GM23338 (cell line): Measurements from ENCODE around the gene RAC2. TPM values are rescaled to one million over a fixed set of nuclear protein-coding genes. Genes with fewer than 3 reads are reported as not detected.

Source experiments
- ATAC-seq: fragments of 200-7000 bp; cut with Tn5 transposase; 3 replicates; pipeline ENCODE4 v1.9.1; 2020
- DNase-seq: peaks from one replicate; pipeline ENCODE4 v3.0.0-alpha.2; 2015; ENCODE audit warnings: low spot score
- H2AFZ ChIP-seq: fragments of 200-600 bp; sonication (generic); 2 replicates; pipeline ENCODE4 v1.8.0; 2016; ENCODE audit warnings: antibody characterized with exemption, mild to moderate bottlenecking, moderate library complexity
- H3F3A ChIP-seq: fragments of 200-600 bp; sonication (generic); replicated peaks from 2 replicates; pipeline ENCODE4 v1.8.0; 2017; ENCODE audit warnings: antibody characterized with exemption, mixed run types, low read depth
- H3K27ac ChIP-seq: fragments of 200-600 bp; sonication (generic); 2 replicates; pipeline ENCODE4 v1.6.1; 2016; ENCODE audit warnings: low read depth
- H3K27me3 ChIP-seq: fragments of 200-600 bp; sonication (generic); 2 replicates; pipeline ENCODE4 v1.8.0; 2016; ENCODE audit warnings: mild to moderate bottlenecking, mixed run types, moderate library complexity; ENCODE audit not compliant: insufficient read depth
- H3K36me3 ChIP-seq: fragments of 200-600 bp; sonication (generic); 2 replicates; pipeline ENCODE4 v1.8.0; 2016; ENCODE audit warnings: mild to moderate bottlenecking; ENCODE audit not compliant: insufficient read depth
- H3K4me1 ChIP-seq: fragments of 200-600 bp; sonication (generic); 2 replicates; pipeline ENCODE4 v1.8.0; 2016; ENCODE audit warnings: mild to moderate bottlenecking, moderate library complexity; ENCODE audit not compliant: insufficient read depth
- H3K4me2 ChIP-seq: fragments of 200-600 bp; sonication (generic); 2 replicates; pipeline ENCODE4 v1.7.1; 2017; ENCODE audit warnings: mixed run types
- H3K4me3 ChIP-seq: fragments of 200-600 bp; sonication (generic); 2 replicates; pipeline ENCODE4 v1.6.1; 2016; ENCODE audit warnings: mixed run types
- H3K79me2 ChIP-seq: fragments of 200-600 bp; sonication (generic); replicated peaks from 2 replicates; pipeline ENCODE4 v1.8.0; 2017; ENCODE audit warnings: mild to moderate bottlenecking; ENCODE audit not compliant: insufficient read depth
- H3K9me2 ChIP-seq: fragments of 200-600 bp; sonication (generic); 2 replicates; pipeline ENCODE4 v1.8.0; 2017; ENCODE audit not compliant: insufficient read depth
- H4K20me1 ChIP-seq: fragments of 200-600 bp; sonication (generic); replicated peaks from 2 replicates; pipeline ENCODE4 v1.8.0; 2017; ENCODE audit warnings: mild to moderate bottlenecking; ENCODE audit not compliant: insufficient read depth
- H3K27ac Mint-ChIP-seq: 2 replicates; pipeline ENCODE4 v1.8.0; 2020; ENCODE audit warnings: inconsistent platforms, mild to moderate bottlenecking, moderate library complexity, mixed read lengths
- H3K27me3 Mint-ChIP-seq: 3 replicates; pipeline ENCODE4 v1.8.0; 2022; ENCODE audit warnings: low read depth, mild to moderate bottlenecking, moderate library complexity, mixed read lengths, inconsistent platforms; ENCODE audit not compliant: insufficient read depth, poor library complexity
- H3K36me3 Mint-ChIP-seq: 3 replicates; pipeline ENCODE4 v1.8.0; 2021; ENCODE audit warnings: low read depth, mild to moderate bottlenecking, inconsistent platforms, moderate library complexity, mixed read lengths
- H3K4me1 Mint-ChIP-seq: 3 replicates; pipeline ENCODE4 v1.8.0; 2020; ENCODE audit warnings: mild to moderate bottlenecking, inconsistent platforms, mixed read lengths
- H3K4me3 Mint-ChIP-seq: 3 replicates; pipeline ENCODE4 v1.8.0; 2021; ENCODE audit warnings: moderate library complexity, mild to moderate bottlenecking, inconsistent platforms, mixed read lengths
- H3K9me3 Mint-ChIP-seq: 3 replicates; pipeline ENCODE4 v1.8.0; 2020; ENCODE audit warnings: moderate library complexity, mild to moderate bottlenecking, inconsistent platforms, mixed read lengths
- CREB1 ChIP-seq: fragments of 250-450 bp; sonication (Bioruptor Pico); IDR thresholded peaks from 2 replicates; pipeline ENCODE4 v1.5.0; 2020; ENCODE audit warnings: low read depth, mild to moderate bottlenecking, moderate library complexity
- EZH2 ChIP-seq: fragments of 200-600 bp; sonication (generic); IDR thresholded peaks from one replicate; pipeline ENCODE4 v1.8.0; 2017; ENCODE audit warnings: antibody characterized with exemption, mild to moderate bottlenecking, low read depth; ENCODE audit not compliant: unreplicated experiment
- EZH2phosphoT487 ChIP-seq: fragments of 200-600 bp; sonication (generic); IDR thresholded peaks from one replicate; pipeline ENCODE4 v1.8.1; 2018; ENCODE audit warnings: antibody characterized with exemption; ENCODE audit not compliant: unreplicated experiment
- JUNB ChIP-seq: IDR thresholded peaks from one replicate; pipeline ENCODE4 v1.6.1; 2016; ENCODE audit warnings: antibody characterized with exemption; ENCODE audit not compliant: unreplicated experiment
- NANOG ChIP-seq: IDR thresholded peaks from 2 replicates; pipeline ENCODE4 v1.6.1; 2016; ENCODE audit warnings: antibody characterized with exemption, borderline replicate concordance
- STAT1 ChIP-seq: IDR thresholded peaks from one replicate; pipeline ENCODE4 v1.6.1; 2016; ENCODE audit warnings: antibody characterized with exemption; ENCODE audit not compliant: unreplicated experiment
- ZNF114 ChIP-seq: fragments of 250-450 bp; sonication (Bioruptor Pico); IDR thresholded peaks from 2 replicates; pipeline ENCODE4 v1.5.0; 2020; ENCODE audit warnings: mild to moderate bottlenecking, moderate library complexity
- ZNF462 ChIP-seq: fragments of 250-450 bp; sonication (Bioruptor Pico); IDR thresholded peaks from 2 replicates; pipeline ENCODE4 v1.5.0; 2020; ENCODE audit warnings: mild to moderate bottlenecking, moderate library complexity
- polyA plus RNA-seq: library from polyadenylated mRNA; unstranded; fragments of >200 nt; fragmentation: Nextera tagmentation; extraction: Ambion mirVana; gene quantifications from 2 replicates; pipeline ENCODE4 v1.2.1, GENCODE V29; 2016
- total RNA-seq: library from RNA; depleted of rRNA; stranded (reverse); fragments of >200 nt; shearing (Covaris generic); gene quantifications from 2 replicates; pipeline ENCODE4 v1.2.3, GENCODE V29; 2014
- TF ChIP-seq, protein P1 (sequence below): IDR thresholded peaks from one replicate; pipeline ENCODE4 v1.6.1; 2018; ENCODE audit warnings: antibody characterized with exemption; ENCODE audit not compliant: unreplicated experiment
- TF ChIP-seq, protein P2 (sequence below): IDR thresholded peaks from 2 replicates; pipeline ENCODE4 v1.6.1; 2016; ENCODE audit warnings: antibody characterized with exemption

Gene RAC2
- total and polyA plus RNA-seq, 2 experiments from 2014 or later: 2.4 to 2.7 TPM

DNA sequence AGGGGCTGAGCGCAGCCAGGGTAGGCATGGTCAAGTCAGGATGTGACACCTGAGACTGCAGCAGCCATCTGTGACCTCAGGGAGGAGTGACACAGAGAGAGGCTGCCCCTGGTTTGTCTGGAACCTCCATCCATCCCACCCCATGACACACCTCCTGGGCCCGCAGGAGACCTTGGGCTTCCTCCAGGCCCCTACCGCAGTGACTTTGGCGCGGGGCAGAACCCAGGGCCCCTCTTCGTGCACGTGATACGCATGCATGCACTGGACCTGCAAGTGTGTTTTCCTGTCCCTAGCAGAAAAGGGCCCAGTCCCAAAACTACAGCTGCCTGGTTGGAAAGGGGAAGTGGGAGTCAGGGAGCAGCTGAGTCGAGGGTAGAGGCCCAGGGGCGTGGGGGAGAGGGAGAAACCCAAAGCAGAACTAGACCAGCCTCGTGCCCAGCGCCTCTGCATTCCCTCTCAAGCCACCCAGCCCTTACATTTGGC, 30.4 kb upstream of the RAC2 start:
- no peak overlapping the region for H2AFZ ChIP-seq
- Mint-ChIP-seq H3K9me3 (no peaks in the 10 kb centered on the region), H3K27me3 (peaks cover 9% of the 10 kb centered on the region), H3K27ac (no peak overlapping the region), H3K36me3 (no peaks in the 10 kb centered on the region), H3K4me1 (no peaks in the 10 kb centered on the region; the same call in 2 of the 3 replicates), H3K4me3 (no peak overlapping the region)
- no peaks in the 10 kb centered on the region for H3K36me3 ChIP-seq
- H3K4me2 ChIP-seq: no peak overlapping the region
- no peak overlapping the region for H3K27ac ChIP-seq
- no peaks in the 10 kb centered on the region for H3K79me2 ChIP-seq
- no peaks in the 10 kb centered on the region for H3K4me1 ChIP-seq
- H3K27me3 ChIP-seq: no peaks in the 10 kb centered on the region
- ATAC-seq (no peak), DNase-seq (no peak)
- H3K9me2 ChIP-seq: no peaks in the 10 kb centered on the region
- H3F3A ChIP-seq: no peaks in the 10 kb centered on the region
- no peak overlapping the region for H3K4me3 ChIP-seq
- no peaks in the 10 kb centered on the region; the same call in 1 of the 2 replicates for H4K20me1 ChIP-seq
- TF ChIP-seq CREB1 (no peak), EZH2 (no peak), NANOG (no peak), JUNB (no peak), EZH2phosphoT487 (no peak), STAT1 (no peak), ZNF462 (CRISPR knock-in tag) (no peak), ZNF114 (CRISPR knock-in tag) (no peak)
- TF ChIP-seq, protein P1, sequence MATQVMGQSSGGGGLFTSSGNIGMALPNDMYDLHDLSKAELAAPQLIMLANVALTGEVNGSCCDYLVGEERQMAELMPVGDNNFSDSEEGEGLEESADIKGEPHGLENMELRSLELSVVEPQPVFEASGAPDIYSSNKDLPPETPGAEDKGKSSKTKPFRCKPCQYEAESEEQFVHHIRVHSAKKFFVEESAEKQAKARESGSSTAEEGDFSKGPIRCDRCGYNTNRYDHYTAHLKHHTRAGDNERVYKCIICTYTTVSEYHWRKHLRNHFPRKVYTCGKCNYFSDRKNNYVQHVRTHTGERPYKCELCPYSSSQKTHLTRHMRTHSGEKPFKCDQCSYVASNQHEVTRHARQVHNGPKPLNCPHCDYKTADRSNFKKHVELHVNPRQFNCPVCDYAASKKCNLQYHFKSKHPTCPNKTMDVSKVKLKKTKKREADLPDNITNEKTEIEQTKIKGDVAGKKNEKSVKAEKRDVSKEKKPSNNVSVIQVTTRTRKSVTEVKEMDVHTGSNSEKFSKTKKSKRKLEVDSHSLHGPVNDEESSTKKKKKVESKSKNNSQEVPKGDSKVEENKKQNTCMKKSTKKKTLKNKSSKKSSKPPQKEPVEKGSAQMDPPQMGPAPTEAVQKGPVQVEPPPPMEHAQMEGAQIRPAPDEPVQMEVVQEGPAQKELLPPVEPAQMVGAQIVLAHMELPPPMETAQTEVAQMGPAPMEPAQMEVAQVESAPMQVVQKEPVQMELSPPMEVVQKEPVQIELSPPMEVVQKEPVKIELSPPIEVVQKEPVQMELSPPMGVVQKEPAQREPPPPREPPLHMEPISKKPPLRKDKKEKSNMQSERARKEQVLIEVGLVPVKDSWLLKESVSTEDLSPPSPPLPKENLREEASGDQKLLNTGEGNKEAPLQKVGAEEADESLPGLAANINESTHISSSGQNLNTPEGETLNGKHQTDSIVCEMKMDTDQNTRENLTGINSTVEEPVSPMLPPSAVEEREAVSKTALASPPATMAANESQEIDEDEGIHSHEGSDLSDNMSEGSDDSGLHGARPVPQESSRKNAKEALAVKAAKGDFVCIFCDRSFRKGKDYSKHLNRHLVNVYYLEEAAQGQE: no peak
- TF ChIP-seq, protein P2, sequence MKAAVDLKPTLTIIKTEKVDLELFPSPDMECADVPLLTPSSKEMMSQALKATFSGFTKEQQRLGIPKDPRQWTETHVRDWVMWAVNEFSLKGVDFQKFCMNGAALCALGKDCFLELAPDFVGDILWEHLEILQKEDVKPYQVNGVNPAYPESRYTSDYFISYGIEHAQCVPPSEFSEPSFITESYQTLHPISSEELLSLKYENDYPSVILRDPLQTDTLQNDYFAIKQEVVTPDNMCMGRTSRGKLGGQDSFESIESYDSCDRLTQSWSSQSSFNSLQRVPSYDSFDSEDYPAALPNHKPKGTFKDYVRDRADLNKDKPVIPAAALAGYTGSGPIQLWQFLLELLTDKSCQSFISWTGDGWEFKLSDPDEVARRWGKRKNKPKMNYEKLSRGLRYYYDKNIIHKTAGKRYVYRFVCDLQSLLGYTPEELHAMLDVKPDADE: no peak
